Left colon (tissue), 2 donors: ENCODE data around the gene SAMD8. TPM values are rescaled to one million over a fixed set of nuclear protein-coding genes. Genes with fewer than 3 reads are reported as not detected.
"Not testable (repeated sequence)": the region's sequence is repeated elsewhere in the genome, so short reads cannot be mapped to it uniquely, and the experiment has no call there.

Experiments
- ATAC-seq: fragments of 200-7000 bp; cut with Tn5 transposase; one replicate; pipeline ENCODE4 v1.9.1; 2020; ENCODE audit warnings: mild to moderate bottlenecking, moderate library complexity
- DNase-seq, 2 donors: peaks; one replicate each; pipeline ENCODE4 v3.0.0-alpha.2; 2020
- intact Hi-C, 2 donors: fragments of 100-400 bp; cut with DNase I in 1 of 2; cut with micrococcal nuclease in 1 of 2; formaldehyde crosslinking; loops; one replicate each; pipeline versions ENCODE4 v1.11.2 to v1.14.0; 2022; cut with DNase I, micrococcal nuclease
- total RNA-seq, 2 donors: library from RNA; stranded (reverse); fragmentation: NEBNext Ultra II Directional; extraction: Animal tissue kit (Norgen Biotek cat#: 25700); gene quantifications; one replicate each; pipeline ENCODE4 v1.2.1, GENCODE V29; 2021
- donor health status: DM: no; HTN: no; CAD: no.
- donor health status: DM: yes; HTN: yes; CAD: no.

Gene SAMD8
- total RNA-seq, 2 donors from 2014 or later = 12.0 to 20.3 TPM

DNA sequence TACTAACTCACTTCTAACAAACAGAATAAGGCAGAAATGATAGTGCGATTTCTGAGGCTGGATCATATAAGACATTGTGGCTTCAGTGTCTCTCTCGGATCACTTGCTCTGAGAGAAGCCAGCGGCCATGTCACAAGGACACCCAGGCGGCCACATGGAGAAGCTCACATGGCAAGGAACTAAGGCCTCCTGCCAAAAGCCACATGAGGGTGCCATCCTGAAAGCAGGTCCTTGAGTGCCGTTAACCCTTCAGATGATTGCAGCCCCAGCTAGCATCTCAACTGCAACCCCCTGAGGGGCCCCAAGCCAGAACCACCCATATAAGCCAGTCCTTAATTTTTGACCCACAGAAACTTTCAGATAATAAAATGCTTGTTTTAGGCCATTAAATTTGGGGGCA, 92.3 kb downstream of the SAMD8 start:
- intact Hi-C loops = no loop called here
- peak in 1 of 2 donors; percentile 25 for DNase-seq
- no peak for ATAC-seq

DNA sequence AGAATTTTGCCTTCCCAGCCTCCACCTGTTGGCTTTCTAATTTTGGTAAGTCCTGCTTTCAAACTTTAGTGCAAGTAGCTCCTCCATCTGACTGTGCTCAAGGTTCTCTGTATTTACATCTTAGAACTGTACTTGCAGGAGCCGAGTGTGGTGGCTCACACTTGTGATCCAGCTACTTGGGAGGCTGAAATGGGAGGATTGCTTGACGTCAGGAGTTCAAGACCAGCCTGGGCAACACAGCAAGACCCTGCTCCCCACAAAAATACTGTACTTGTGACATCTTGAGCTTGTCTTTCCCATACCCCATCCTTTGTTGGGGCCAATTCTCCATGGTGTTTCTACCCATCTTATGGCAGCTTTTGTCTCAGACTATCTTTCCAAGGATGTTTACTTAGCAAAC, 94.5 kb downstream of the SAMD8 start:
- DNase-seq (peak in 1 of 2 donors; percentile 1), ATAC-seq (no peak)
- intact Hi-C loops = no loop called here

DNA sequence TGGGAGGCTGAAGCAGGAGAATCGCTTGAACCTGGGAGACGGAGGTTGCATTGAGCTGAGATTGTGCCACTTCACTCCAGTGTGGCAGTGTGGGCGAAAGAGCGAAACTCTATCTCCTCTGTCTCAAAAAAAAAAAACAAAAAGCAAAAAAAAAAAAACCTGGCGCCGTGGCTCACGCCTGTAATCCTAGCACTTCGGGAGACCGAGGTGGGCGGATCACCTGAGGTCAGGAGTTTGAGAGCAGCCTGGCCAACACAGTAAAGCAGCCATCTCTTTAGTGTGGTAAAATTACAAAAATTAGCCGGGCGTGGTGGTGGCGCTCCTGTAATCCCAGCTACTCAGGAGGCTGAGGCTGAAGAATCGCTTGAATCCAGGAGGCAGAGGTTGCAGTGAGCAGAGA, 95.2 kb downstream of the SAMD8 start:
- DNase-seq = peak in 1 of 2 donors; percentile 12

DNA sequence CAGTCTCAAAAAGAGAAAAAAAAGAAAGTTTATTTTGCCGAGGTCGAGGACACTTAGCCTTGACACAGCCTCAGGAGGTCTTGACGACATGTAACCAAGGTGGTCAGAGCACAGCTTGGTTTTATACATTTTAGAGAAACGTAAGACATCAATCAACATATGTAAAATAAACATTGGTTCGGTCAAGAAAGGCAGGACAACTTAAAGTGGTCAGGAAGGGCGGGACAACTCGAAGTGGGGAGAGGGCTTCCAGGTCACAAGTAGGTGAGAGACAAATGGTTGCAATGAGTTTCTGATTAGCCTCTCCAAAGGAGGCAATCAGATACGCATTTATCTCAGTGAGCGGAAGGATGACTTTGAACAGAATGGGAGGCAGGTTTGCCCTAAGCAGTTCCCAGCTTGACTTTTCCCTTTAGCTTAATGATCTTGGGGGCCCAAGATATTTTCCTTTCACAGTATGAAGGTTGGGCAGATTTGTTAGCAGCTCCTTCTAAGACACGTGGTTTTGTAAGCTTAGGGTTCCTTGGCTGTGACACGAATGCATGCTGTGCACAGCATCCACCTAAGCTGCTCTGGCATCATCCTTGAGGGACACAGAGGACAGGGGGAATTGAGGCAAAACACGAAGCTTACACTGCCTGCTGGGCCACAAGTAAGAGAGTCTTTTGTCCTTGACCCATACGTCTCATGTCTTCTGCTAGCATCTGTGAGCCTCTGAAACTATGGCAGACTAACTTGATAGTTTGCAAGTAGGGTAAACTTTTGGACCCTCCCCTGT, 95.8 kb downstream of the SAMD8 start:
- peak in 1 of 2 donors; percentile 6 for DNase-seq
- intact Hi-C loops = no loop called here
- ATAC-seq = no peak

More for the DNA sequence above, 95.2 kb downstream of the SAMD8 start:
- intact Hi-C loops, ATAC-seq: not testable (repeated sequence)

DNA sequence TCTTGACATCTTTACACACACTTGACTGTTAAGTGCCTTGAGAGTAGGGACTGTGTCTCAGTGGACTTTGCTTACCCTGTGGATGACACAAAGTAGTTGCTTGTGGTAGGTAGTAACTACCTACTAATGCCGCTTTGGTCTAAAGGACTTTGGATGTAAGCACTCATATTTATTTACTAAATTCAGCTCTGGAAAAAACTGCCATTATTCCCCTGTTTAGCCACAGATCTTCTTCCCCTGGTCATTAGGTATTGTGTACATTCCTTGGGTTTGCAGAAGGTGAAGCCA, 96.3 kb downstream of the SAMD8 start:
- DNase-seq (peak in 1 of 2 donors; percentile 0), ATAC-seq (no peak)
- intact Hi-C loops = no loop called here

DNA sequence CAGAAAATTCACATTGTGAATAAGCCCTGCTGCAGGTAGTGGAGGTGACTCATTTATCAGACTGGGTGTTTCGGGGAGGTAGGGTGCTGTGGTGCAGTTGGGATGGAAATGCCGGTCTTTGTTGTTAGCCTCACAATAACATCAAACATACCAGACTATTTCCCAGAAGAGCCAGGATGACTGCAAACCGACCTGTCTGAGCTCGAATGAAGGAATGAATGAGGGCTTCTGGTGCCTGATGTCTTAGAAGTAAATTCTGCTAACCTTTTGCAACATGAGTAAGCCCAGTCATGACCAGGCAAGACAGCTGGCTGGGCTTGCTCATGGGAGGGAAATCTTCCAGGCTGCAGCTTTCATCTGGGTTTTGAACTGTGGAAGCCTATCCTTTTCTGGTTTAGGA, 96.7 kb downstream of the SAMD8 start:
- intact Hi-C loops = no loop called here
- no peak for ATAC-seq
- peak in 1 of 2 donors; percentile 24 for DNase-seq

DNA sequence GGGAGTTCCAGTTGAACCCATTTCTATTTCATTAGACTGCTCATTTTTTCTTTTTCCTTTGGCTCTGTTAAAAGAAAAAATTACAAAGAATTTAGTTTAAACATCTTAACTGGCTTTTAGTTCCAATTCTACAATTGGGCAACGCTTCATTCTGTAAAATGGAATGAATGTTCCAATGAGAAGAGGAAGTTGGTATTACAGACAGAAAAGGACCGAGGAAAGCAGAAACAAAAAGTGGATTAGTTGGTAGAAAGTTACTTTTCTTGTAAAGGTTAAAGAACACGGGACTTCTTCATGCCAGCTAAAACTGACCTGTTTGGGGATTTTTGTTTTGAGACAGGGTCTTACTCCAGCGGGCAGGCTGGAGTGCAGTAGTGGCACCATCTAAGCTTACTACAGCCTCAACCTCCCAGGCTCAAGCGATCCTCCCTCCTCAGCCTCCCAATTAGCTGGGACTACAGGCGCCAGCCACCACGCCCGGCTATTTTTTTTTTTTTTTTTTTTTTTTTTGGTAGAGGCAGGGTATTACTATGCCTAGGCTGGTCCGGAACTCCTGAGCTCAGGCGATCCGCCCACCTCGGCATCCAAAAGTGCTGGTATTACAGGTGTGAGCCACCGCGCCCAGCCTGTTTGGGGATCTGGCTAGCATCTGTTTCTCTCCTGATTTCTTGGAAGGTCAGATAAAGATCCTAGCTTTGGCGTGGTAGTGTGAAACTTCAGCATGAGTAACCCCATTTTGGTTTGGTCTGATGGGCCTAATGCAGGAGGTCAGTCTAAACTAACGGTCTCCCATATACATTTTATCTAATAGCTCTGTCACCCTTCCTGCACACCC, 97.8 kb downstream of the SAMD8 start:
- intact Hi-C loops = no loop called here
- DNase-seq = peak; percentile 31 to 43
- ATAC-seq = no peak

DNA sequence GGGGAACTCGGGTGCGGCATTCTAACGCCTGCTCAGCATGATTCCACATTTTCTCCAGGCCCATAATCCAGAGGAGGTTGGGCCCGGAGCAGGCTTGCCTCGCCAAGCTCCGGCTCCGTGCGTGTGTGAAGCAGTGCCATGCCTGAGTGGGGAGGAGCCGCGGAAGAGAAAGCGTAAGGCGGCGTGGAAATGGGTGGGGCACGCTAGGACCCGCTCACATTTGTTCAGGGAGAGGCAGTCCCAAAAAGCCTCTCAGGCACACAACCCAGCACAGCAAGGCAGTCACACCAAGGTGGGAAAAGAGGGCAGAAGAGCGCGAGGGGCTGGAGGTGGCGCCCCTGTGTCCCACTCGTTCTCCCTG, 98.4 kb downstream of the SAMD8 start:
- ATAC-seq = peak; percentile 66
- intact Hi-C loops = no loop called here

DNA sequence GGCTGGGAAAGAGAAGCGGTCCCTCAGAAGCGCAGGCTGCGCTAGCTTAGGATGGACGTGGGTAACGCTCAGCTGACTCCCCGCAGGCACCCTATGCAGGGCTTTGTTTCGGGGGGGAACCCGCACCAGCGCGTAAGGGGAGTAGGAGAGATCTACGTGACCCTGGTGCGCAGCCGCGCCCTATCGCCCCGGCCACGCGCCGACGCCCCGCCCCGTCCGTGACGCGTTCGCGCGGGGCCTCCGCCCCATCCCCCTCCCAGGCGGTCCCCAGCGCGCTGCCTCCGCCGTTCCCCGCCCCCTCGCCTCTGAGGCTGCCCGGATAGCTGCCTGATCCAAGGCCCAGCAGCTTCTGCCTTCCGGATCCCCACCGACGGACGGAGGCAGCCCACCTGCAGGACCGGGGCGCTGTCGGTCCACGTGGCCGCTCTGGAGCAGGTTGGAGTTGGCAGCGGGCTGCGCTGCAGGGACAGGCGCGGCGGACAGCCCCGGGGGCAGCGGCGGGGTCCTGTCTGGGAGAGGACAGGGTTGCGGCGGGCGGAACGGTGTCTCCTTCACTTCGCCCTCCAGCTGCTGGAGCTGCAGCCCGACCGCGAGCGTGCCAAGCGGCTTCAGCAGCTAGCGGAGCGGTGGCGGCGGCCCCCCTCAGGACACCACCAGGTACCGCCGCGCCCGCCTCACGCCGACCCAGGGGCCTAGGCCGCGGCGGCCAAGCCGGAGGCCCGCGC, 99.0 kb downstream of the SAMD8 start, which contains the start of gene VDAC2:
TSS of gene VDAC2 (plus strand) at position 515 of the 725 bp plus-strand sequence. CDS start 363 bp downstream, outside the sequence.
- peak; percentile 84 to 93 for DNase-seq
- intact Hi-C loops = no loop called here

More for the DNA sequence above, 98.4 kb downstream of the SAMD8 start:
- DNase-seq = peak; percentile 81 to 86

DNA sequence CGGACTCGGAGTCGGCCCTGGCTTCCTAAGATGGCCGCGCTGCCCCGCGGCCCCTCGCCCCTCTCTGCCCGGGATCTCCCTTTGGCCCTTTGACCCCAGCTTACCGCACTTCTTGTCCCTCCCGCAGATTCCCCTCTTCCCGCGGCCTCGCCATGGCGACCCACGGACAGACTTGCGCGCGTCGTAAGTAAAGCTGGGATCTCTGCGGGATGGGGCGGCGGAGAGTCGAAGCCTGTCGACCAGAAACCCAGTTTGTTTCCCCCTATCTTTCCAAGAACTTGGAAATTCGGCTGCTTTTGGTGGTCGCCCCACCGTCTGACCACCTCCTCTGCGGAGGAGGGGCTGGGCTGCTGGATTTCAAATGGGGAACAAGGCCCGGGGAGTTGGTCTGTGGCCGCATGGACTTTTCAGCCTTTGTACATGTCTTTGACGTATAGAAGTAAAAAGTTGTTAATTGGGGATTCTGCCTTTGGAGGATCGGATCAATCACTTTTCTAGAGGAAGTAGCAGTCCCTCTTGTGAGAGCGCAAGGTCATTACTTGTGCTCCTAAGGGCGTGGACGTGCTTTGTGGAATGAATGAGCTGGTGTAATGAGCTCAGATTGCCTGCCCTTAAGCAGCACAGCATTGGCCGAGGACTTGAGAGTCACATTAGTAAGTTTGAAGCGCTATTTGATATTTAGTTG, 99.7 kb downstream of the SAMD8 start:
- ATAC-seq (peak; percentile 57), DNase-seq (peak; percentile 46 to 47)
- intact Hi-C loops = no loop called here

More for the DNA sequence above, 99.0 kb downstream of the SAMD8 start, which contains the start of gene VDAC2:
- peak; percentile 91 for ATAC-seq

DNA sequence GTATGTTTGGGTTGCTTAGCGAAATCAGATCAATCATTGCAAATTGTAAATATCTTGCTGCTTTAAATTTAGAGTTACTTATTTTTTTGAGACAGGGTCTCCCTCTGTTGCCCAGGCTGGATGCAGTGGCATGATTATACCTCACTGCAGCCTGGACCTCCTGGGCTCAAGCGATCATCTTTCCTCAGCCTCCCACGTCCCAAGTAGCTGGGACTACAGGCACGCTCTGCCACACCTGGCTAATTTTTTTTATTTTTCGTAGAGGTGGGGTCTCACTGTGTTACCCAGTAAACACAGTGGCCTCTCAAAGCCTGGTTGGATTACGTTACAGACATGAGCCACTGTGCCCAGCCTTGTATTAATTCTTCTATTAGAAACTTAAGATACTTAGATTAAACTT, 100.9 kb downstream of the SAMD8 start:
- ATAC-seq = no peak
- intact Hi-C loops = no loop called here
- DNase-seq = peak in 1 of 2 donors; percentile 21

DNA sequence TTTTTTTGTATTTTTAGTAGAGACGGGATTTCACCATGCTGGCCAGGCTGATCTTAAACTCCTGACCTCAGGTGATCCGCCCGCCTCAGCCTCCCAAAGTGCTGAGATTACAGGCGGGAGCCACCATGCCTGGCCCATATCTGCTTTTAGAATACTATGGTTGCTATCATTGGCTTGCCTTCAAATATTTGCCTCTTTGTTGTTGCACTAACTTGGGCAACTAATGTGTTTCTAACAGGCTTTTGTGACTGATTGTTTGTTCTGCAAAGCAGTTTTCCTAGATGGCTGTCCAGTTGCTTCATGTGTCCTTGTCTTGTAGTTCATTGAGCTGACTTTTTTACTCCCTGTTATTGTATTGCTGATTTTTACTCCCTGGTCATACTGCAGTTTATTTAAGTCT, 108.8 kb downstream of the SAMD8 start:
- ATAC-seq (no peak), DNase-seq (peak in 1 of 2 donors; percentile 3)
- intact Hi-C loops = no loop called here

DNA sequence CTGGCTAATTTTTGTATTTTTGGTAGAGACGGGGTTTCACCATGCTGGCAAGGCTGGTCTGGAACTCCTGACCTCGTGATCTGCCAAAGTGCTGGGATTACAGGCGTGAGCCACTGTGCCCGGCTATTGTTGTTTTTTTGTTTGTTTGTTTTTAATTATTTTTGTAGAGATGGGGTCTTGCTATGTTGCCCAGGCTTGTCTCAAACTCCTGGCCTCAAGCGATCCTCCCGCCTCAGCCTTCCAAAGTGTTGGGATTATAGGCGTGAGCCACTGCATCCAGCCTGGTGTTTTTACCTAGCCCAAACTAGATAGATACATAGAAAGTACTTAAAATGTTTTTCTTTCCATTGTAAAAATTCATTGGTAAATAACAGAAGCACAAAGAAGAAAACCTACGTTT, 110.0 kb downstream of the SAMD8 start:
- intact Hi-C loops, ATAC-seq, DNase-seq: not testable (repeated sequence)

DNA sequence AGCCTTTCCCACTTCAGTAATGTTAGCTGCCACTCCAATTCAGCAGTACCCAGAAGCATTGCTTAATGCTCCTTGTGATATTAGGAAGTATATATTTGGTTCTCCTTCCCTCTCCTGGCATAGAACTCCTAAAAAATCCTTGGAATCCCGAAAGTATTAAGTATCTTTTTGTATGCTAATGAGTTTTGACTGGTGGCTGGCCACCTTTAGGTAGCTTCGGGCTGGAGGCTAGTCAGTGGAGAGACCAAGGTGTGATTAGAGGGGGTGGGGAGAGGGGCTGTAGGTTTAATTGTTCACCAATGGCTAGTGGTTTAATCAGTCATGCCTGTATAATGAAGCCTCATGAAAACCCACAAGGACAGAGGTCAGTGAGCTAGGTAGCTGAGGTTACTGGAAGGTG, 112.1 kb downstream of the SAMD8 start:
- ATAC-seq (no peak), DNase-seq (peak in 1 of 2 donors; percentile 9)
- intact Hi-C loops = no loop called here

DNA sequence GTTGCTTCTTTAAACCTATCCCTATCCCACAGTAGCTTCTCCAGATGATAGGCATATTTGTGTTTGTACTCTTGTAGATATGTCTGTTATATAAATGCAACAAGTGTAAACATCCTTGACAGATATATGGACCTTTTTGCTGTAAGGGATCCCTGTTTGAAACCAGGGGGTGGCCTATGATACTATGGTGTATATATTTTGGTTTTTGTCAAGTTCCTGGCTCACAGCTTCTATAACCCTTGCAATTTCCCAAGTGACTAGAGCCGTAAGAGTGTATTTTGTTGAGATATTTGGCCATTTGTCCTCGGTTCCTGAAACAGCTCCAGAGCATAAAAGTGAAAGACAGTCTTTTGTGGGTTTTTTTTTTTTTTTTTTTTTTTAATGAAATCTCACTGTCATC, 114.6 kb downstream of the SAMD8 start:
- ATAC-seq = no peak
- DNase-seq = no peak
- intact Hi-C loops = loop anchor here in 1 of 2 donors (5.0 kb wide), 1 partner anchor 109 kb away; no protein-coding TSS in a partner anchor

DNA sequence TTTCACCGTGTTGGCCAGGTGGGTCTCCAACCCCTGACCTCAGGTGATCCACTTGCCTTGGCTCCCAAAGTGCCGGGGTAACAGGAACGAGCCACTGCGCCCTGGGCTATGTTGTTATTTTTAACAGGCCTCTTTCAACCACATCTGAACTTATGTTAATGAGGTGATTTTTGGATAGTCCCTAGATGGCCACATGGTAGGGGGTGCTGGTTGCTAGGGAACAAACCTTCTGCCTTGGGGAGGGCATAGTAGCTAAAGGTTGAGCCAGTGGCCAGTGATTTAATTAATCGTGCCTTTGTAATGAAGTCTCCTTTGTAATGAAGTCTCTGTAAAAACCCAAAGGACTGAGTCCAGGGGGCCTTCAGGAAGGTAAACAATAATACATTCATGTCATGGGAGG, 115.2 kb downstream of the SAMD8 start:
- ATAC-seq (no peak), DNase-seq (peak; percentile 4 to 18)
- intact Hi-C loops = loop anchor here in 1 of 2 donors (5.0 kb wide), 1 partner anchor 109 kb away; no protein-coding TSS in a partner anchor

DNA sequence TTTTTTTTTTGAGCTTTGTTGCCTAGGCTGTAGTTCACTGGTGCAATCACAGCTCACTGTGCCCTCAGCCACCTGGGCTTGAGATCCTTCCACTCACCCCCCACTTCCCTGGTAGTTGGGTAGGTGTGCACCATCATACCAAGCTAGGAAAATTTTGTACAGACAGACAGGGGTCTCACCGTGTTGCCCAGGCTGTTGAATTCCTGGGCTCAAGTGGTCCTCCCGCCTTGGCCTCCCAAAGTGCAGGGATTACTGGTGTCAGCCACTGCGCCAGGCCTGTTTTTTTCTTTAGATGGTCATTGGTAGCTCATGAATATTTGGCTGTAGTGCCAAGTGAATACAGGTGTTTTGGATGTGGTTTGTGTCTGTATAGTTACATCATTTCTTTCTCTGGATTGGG, 116.8 kb downstream of the SAMD8 start:
- intact Hi-C loops = loop anchor here in 1 of 2 donors (5.0 kb wide), 1 partner anchor 111 kb away; no protein-coding TSS in a partner anchor
- ATAC-seq = no peak
- peak in 1 of 2 donors; percentile 18 for DNase-seq

DNA sequence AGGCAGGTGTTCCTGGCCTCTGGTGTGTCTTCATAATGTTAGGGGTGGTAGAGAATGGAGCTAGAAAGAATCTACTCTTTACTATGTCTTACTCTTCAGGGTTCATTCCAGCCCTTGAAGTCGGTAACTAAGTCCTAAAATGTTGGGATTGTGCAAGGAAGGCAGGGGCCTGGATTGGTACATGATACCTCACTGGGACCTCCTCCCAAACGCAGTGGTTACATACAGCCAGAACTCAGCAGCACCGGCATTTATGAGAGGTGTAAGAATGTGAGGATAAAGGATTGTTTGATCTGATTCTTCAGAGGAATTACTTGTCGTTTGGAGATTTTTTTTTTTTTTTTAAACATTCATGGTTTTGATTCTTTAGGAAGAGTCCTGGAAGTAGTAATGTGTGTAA, 117.4 kb downstream of the SAMD8 start:
- ATAC-seq (no peak), DNase-seq (peak in 1 of 2 donors; percentile 2)
- intact Hi-C loops = loop anchor here in 1 of 2 donors (5.0 kb wide), 1 partner anchor 112 kb away; no protein-coding TSS in a partner anchor
